Testis (tissue), 3 donors: ENCODE data around the gene HIRA. TPM values are rescaled to one million over a fixed set of nuclear protein-coding genes. Genes with fewer than 3 reads are reported as not detected.

ENCODE experiments used
- DNase-seq: peaks from one replicate; pipeline ENCODE4 v3.0.0-alpha.2; 2019
- H3K27ac ChIP-seq, 2 donors: fragments of 200-600 bp; sonication (generic); one replicate each; pipeline ENCODE4 v1.5.1; 2019
- H3K27me3 ChIP-seq: fragments of 200-600 bp; sonication (generic); one replicate; pipeline ENCODE4 v1.5.1; 2019
- H3K36me3 ChIP-seq: fragments of 200-600 bp; sonication (generic); one replicate; pipeline ENCODE4 v1.5.1; 2017; ENCODE audit warnings: low read depth; ENCODE audit errors: missing control alignments
- H3K4me1 ChIP-seq: fragments of 200-600 bp; sonication (generic); one replicate; pipeline ENCODE4 v1.5.1; 2019
- H3K4me3 ChIP-seq, 2 donors: fragments of 200-600 bp; sonication (generic); one replicate each; pipeline ENCODE4 v1.5.1; 2017 to 2019
- H3K9me3 ChIP-seq: fragments of 200-600 bp; sonication (generic); one replicate; pipeline ENCODE4 v1.5.1; 2017
- CTCF ChIP-seq, 3 experiments: fragments of 450-650 bp in 2 of 3; fragments of 200-600 bp in 1 of 3; sonication (generic) in 1 of 3; IDR thresholded peaks; one replicate each; pipeline ENCODE4 v1.5.1; 2016 to 2019; ENCODE audit warnings: antibody characterized with exemption in 3 of 3, mild to moderate bottlenecking in 2 of 3, moderate library complexity in 1 of 3
- POLR2A ChIP-seq: fragments of 450-650 bp; IDR thresholded peaks from one replicate; pipeline ENCODE4 v1.6.1; 2017; ENCODE audit warnings: antibody characterized with exemption, mild to moderate bottlenecking, moderate library complexity
- WGBS, 2 donors: methylation state at CpG; one replicate each; pipeline ENCODE4 v1.1.5; 2018; 5-methylcytosine and 5-hydroxymethylcytosine counted together
- intact Hi-C: fragments of 100-400 bp; cut with DNase I; formaldehyde crosslinking; loops from one replicate; pipeline ENCODE4 v1.15.1; 2023; ENCODE audit warnings: low total_unique reads
- polyA plus RNA-seq: library from polyadenylated mRNA; stranded (reverse); fragments of 350-450 nt; fragmentation: Illumina TruSeq; extraction: RNeasy Lipid Tissue Mini Kit (QIAGEN cat#74804); gene quantifications from one replicate; pipeline ENCODE4 v1.2.3, GENCODE V29; 2014; ENCODE audit warnings: low read depth, low replicate concordance; ENCODE audit not compliant: insufficient read depth
- total RNA-seq, 2 donors: library from RNA; depleted of rRNA; stranded (reverse); fragments of >200 nt; gene quantifications; one replicate each; pipeline ENCODE4 v1.2.3, GENCODE V29; 2016

Gene HIRA
- total and polyA plus RNA-seq, 3 donors from 2014 or later, result 17.7 to 25.7 (median 21.8) TPM

- no peaks in the 10 kb centered on the region for H3K27me3 ChIP-seq
- no peak for DNase-seq
- 81 to 95% methylated on average over 2 of the region's 2 CpGs for WGBS, 2 donors
- no peak overlapping the region for H3K27ac ChIP-seq
- no peak overlapping the region for H3K4me3 ChIP-seq
- no peaks in the 10 kb centered on the region for H3K4me1 ChIP-seq
- no peaks in the 10 kb centered on the region for H3K36me3 ChIP-seq
- intact Hi-C loops, result no loop called here
- H3K9me3 ChIP-seq, result no peaks in the 10 kb centered on the region
- no peak for TF ChIP-seq POLR2A
- TF ChIP-seq CTCF (IDR thresholded peaks at IDR 0.05), result no peak
Measured at GRCh38 chr22:19398652-19399051, 32.9 kb downstream of the HIRA start.

- Histone ChIP-seq H3K4me1 (no peaks in the 10 kb centered on the region), H3K4me3 (no peak overlapping the region), H3K27ac (no peak overlapping the region), H3K9me3 (no peaks in the 10 kb centered on the region), H3K36me3 (no peaks in the 10 kb centered on the region), H3K27me3 (no peaks in the 10 kb centered on the region)
- 80 to 85% methylated on average over 6 of the region's 6 CpGs for WGBS, 2 donors
- intact Hi-C loops, result no loop called here
- no peak for TF ChIP-seq POLR2A
- DNase-seq, result no peak
Measured at GRCh38 chr22:19398206-19398605, 33.3 kb downstream of the HIRA start.

GRCh38 chr22:19397734-19398104 lies 33.8 kb downstream of the HIRA start:
- Histone ChIP-seq H3K27ac (no peak overlapping the region), H3K9me3 (no peaks in the 10 kb centered on the region), H3K4me1 (no peaks in the 10 kb centered on the region), H3K4me3 (no peak overlapping the region), H3K27me3 (no peaks in the 10 kb centered on the region), H3K36me3 (no peaks in the 10 kb centered on the region)
- intact Hi-C loops, result no loop called here
- 85 to 88% methylated on average over 3 of the region's 3 CpGs for WGBS, 2 donors
- no peak for DNase-seq
- TF ChIP-seq POLR2A, result no peak
- no peak for TF ChIP-seq CTCF (IDR thresholded peaks at IDR 0.05)

- intact Hi-C loops, result no loop called here
- 85% methylated on average over 5 to 6 of the region's 6 CpGs for WGBS, 2 donors
- Histone ChIP-seq H3K4me1 (no peaks in the 10 kb centered on the region), H3K27ac (no peak overlapping the region), H3K9me3 (no peaks in the 10 kb centered on the region), H3K36me3 (no peaks in the 10 kb centered on the region), H3K27me3 (no peaks in the 10 kb centered on the region), H3K4me3 (no peak overlapping the region)
- no peak for DNase-seq
- TF ChIP-seq CTCF (IDR thresholded peaks at IDR 0.05), result no peak
Measured at GRCh38 chr22:19396934-19397733, 34.4 kb downstream of the HIRA start.

GRCh38 chr22:19396561-19396933 lies 35.0 kb downstream of the HIRA start:
- TF ChIP-seq CTCF (IDR thresholded peaks at IDR 0.05) (no peak), POLR2A (no peak)
- 77 to 86% methylated on average over 5 to 6 of the region's 6 CpGs for WGBS, 2 donors
- Histone ChIP-seq H3K9me3 (no peaks in the 10 kb centered on the region), H3K27me3 (no peaks in the 10 kb centered on the region), H3K4me3 (no peak overlapping the region), H3K36me3 (no peaks in the 10 kb centered on the region), H3K4me1 (no peaks in the 10 kb centered on the region), H3K27ac (no peak overlapping the region)
- intact Hi-C loops, result no loop called here
- DNase-seq, result no peak
